Activated T-cell treated with anti-CD3 and anti-CD28 coated beads, Interleukin-2, amount 50 U/mL, for 4 hours (primary cell): ENCODE measurements around the gene BLCAP. TPM values are rescaled to one million over a fixed set of nuclear protein-coding genes. Genes with fewer than 3 reads are reported as not detected.
"Not testable (repeated sequence)": the region's sequence is repeated elsewhere in the genome, so short reads cannot be mapped to it uniquely, and the experiment has no call there.

Experiments used
- ATAC-seq, 2 donors: fragments of 200-7000 bp; cut with Tn5 transposase; one replicate each; pipeline ENCODE4 v1.10.0; 2021
- DNase-seq: peaks from one replicate; pipeline ENCODE4 v3.0.0-alpha.2; 2020
- H3K27me3 Mint-ChIP-seq: one replicate; pipeline ENCODE4 v1.8.0; 2021; ENCODE audit warnings: low read depth, mixed read lengths
- H3K36me3 Mint-ChIP-seq: one replicate; pipeline ENCODE4 v1.8.0; 2022; ENCODE audit warnings: mixed read lengths; ENCODE audit not compliant: insufficient read depth
- H3K4me1 Mint-ChIP-seq: one replicate; pipeline ENCODE4 v1.8.0; 2021; ENCODE audit warnings: low read depth, mixed read lengths
- H3K4me3 Mint-ChIP-seq: one replicate; pipeline ENCODE4 v1.8.0; 2021; ENCODE audit warnings: mild to moderate bottlenecking, moderate library complexity, mixed read lengths
- H3K9me3 Mint-ChIP-seq: one replicate; pipeline ENCODE4 v1.8.0; 2021; ENCODE audit warnings: mixed read lengths
- total RNA-seq, 3 donors: library from RNA; stranded (reverse); gene quantifications; one replicate each; pipeline ENCODE4 v1.2.1, GENCODE V29; 2021

Gene BLCAP
- total RNA-seq, 3 donors from 2014 or later: 31.8 to 37.9 (median 32.1) TPM

GRCh38 chr20:37544386-37544785, 16.7 kb upstream of the BLCAP start:
- DNase-seq (no peak), ATAC-seq (no peak)
- Mint-ChIP-seq H3K36me3 (no peaks in the 10 kb centered on the region), H3K4me1 (no peaks in the 10 kb centered on the region), H3K4me3 (no peak overlapping the region), H3K27me3 (peaks cover 2% of the 10 kb centered on the region), H3K9me3 (no peaks in the 10 kb centered on the region)

- DNase-seq: no peak
- Mint-ChIP-seq H3K4me3 (no peak overlapping the region), H3K27me3 (peaks cover 2% of the 10 kb centered on the region), H3K36me3 (no peaks in the 10 kb centered on the region), H3K4me1 (no peaks in the 10 kb centered on the region), H3K9me3 (no peaks in the 10 kb centered on the region)
- ATAC-seq: no peak
Observed at GRCh38 chr20:37543828-37544227, 16.2 kb upstream of the BLCAP start.

GRCh38 chr20:37542281-37542680, 14.6 kb upstream of the BLCAP start:
- Mint-ChIP-seq H3K9me3 (no peaks in the 10 kb centered on the region), H3K27me3 (peaks cover 5% of the 10 kb centered on the region), H3K36me3 (no peaks in the 10 kb centered on the region), H3K4me1 (no peaks in the 10 kb centered on the region), H3K4me3 (no peak overlapping the region)
- ATAC-seq (no peak), DNase-seq (no peak)

GRCh38 chr20:37541326-37541725, 13.7 kb upstream of the BLCAP start:
- Mint-ChIP-seq H3K27me3 (peaks cover 8% of the 10 kb centered on the region), H3K4me1 (no peaks in the 10 kb centered on the region), H3K9me3 (no peaks in the 10 kb centered on the region), H3K36me3 (no peaks in the 10 kb centered on the region), H3K4me3 (no peak overlapping the region)
- ATAC-seq (no peak), DNase-seq (no peak)

- not testable (repeated sequence) for H3K36me3 Mint-ChIP-seq, DNase-seq, H3K9me3 Mint-ChIP-seq, ATAC-seq, H3K27me3 Mint-ChIP-seq, H3K4me3 Mint-ChIP-seq, H3K4me1 Mint-ChIP-seq
Observed at GRCh38 chr20:37540838-37541237, 13.2 kb upstream of the BLCAP start.

- H3K4me1 Mint-ChIP-seq: no peaks in the 10 kb centered on the region
- no peak for ATAC-seq
- H3K4me3 Mint-ChIP-seq: no peak overlapping the region
- no peaks in the 10 kb centered on the region for H3K36me3 Mint-ChIP-seq
- H3K9me3 Mint-ChIP-seq: no peaks in the 10 kb centered on the region
- no peak for DNase-seq
- H3K27me3 Mint-ChIP-seq: peaks cover 8% of the 10 kb centered on the region
Observed at GRCh38 chr20:37540001-37540400, 12.3 kb upstream of the BLCAP start.

DNA sequence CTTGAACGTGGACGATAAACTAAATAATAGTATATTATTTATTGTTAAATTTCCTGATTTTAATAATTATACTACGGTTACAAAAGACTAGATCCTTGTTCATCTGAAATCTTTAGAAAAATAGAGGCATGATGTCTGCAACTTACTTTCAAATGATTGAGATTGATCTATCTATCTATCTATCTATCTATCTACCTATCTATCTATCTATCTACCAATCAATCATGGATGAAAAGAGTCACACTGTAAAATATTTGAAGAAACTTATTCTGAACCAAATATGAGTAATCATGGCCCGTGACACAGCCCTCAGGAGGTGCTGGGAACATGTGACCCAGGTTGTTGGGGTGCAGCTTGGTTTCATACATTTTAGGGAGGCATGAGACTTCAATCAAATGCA, 11.7 kb upstream of the BLCAP start:
- Mint-ChIP-seq H3K4me3 (no peak overlapping the region), H3K4me1 (peaks cover 4% of the 10 kb centered on the region), H3K9me3 (no peaks in the 10 kb centered on the region), H3K36me3 (no peaks in the 10 kb centered on the region), H3K27me3 (peaks cover 8% of the 10 kb centered on the region)
- no peak for ATAC-seq
- DNase-seq: no peak

GRCh38 chr20:37538003-37538402, 10.3 kb upstream of the BLCAP start:
- no peaks in the 10 kb centered on the region for H3K9me3 Mint-ChIP-seq
- H3K4me3 Mint-ChIP-seq: no peak overlapping the region
- ATAC-seq (no peak), DNase-seq (no peak)
- H3K36me3 Mint-ChIP-seq: no peaks in the 10 kb centered on the region
- H3K4me1 Mint-ChIP-seq: peaks cover 4% of the 10 kb centered on the region
- H3K27me3 Mint-ChIP-seq: peaks cover 8% of the 10 kb centered on the region

- no peak for DNase-seq
- no peaks in the 10 kb centered on the region for H3K36me3 Mint-ChIP-seq
- no peak overlapping the region for H3K4me3 Mint-ChIP-seq
- H3K27me3 Mint-ChIP-seq: peaks cover 8% of the 10 kb centered on the region
- peaks cover 4% of the 10 kb centered on the region for H3K4me1 Mint-ChIP-seq
- ATAC-seq: no peak
- no peaks in the 10 kb centered on the region for H3K9me3 Mint-ChIP-seq
Observed at GRCh38 chr20:37537505-37537904, 9.8 kb upstream of the BLCAP start.

DNA sequence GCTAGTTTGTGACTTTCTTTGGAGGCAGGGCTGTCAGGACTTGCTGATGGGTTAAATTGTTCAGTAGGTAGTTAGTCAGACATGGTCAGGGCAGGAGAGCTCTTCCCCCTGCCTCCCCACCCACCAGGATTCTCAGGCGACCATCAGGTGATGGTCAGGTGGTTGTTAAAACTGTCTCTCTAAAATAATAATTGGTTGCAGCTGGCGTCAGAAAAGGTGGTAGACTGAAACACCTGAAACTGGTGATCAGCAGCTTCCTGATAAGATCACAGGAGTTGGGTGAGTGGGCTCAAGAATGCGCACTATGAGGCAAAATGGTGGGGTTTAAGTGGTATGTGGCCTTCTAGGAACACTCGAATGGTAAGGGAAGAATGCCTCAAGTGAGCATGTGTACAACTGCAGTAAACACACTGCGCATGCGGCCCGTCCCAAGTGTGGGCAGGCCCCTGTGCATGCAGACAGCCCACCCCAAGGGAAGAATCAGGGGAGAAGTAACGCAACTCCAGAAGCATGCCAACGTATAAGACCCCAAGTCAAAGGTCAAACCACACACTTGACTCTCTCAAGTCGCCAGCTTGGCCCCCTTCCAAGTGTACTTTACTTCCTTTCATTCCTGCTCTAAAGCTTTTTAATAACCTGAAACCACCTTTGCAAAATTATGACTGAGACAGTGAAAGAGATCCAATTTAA, 7.9 kb upstream of the BLCAP start:
- no peaks in the 10 kb centered on the region for H3K36me3 Mint-ChIP-seq

DNA sequence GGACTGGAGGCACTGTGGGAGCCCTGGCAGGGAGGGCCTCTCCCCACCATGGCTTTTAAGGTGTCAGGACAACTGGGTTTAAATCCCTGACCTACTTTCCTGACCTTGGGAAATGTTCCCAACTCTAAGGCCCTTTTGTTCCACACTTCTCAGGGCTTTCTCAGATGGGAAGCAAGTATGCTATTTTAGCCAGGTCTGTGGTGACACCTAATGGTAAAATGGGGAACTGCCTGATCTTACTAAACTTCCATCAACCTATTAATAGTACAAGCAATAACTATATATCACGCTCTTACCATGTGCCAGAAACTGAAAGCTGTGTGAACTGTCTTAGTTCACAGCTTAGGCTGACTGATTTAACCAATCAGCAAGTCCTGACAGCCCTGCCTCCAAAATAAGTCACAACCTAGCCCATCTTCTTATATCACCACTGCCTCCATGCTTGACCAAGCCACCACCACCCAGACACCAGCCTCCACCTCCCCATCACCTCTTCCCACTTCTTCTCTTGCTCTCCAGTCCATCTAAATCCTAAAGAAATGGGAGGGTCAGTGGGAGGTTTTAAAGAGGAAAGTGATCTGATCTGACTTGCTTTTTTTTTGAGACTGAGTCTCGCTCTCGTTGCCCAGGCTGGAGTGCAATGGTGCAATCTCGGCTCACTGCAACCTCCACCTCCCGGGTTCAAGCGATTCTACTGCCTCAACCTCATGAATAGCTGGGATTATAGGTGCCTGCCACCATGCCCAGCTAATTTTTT, 6.9 kb upstream of the BLCAP start:
- peaks cover 8% of the 10 kb centered on the region for H3K27me3 Mint-ChIP-seq
- ATAC-seq: peak; percentile 98
- H3K4me1 Mint-ChIP-seq: peaks cover 4% of the 10 kb centered on the region
- H3K36me3 Mint-ChIP-seq: no peaks in the 10 kb centered on the region
- peak; percentile 36 for DNase-seq
- no peak overlapping the region for H3K4me3 Mint-ChIP-seq
- H3K9me3 Mint-ChIP-seq: no peaks in the 10 kb centered on the region

More for the DNA sequence above, 7.9 kb upstream of the BLCAP start:
- Mint-ChIP-seq H3K4me1 (peaks cover 4% of the 10 kb centered on the region), H3K27me3 (peaks cover 8% of the 10 kb centered on the region), H3K9me3 (no peaks in the 10 kb centered on the region), H3K4me3 (no peak overlapping the region)
- ATAC-seq (no peak), DNase-seq (no peak)

GRCh38 chr20:37533154-37533715, 5.6 kb upstream of the BLCAP start:
- ATAC-seq: no peak

GRCh38 chr20:37531856-37532255, 4.2 kb upstream of the BLCAP start:
- no peak for ATAC-seq
- H3K36me3 Mint-ChIP-seq: no peaks in the 10 kb centered on the region
- H3K4me1 Mint-ChIP-seq: peaks cover 14% of the 10 kb centered on the region
- DNase-seq: no peak
- no peaks in the 10 kb centered on the region for H3K9me3 Mint-ChIP-seq
- no peak overlapping the region for H3K4me3 Mint-ChIP-seq
- peaks cover 2% of the 10 kb centered on the region for H3K27me3 Mint-ChIP-seq

More at GRCh38 chr20:37533154-37533715, 5.6 kb upstream of the BLCAP start:
- no peak for DNase-seq
- Mint-ChIP-seq H3K36me3 (no peaks in the 10 kb centered on the region), H3K27me3 (peaks cover 5% of the 10 kb centered on the region), H3K9me3 (no peaks in the 10 kb centered on the region), H3K4me1 (peaks cover 11% of the 10 kb centered on the region), H3K4me3 (no peak overlapping the region)

GRCh38 chr20:37530696-37531095, 3.0 kb upstream of the BLCAP start:
- no peak overlapping the region for H3K4me3 Mint-ChIP-seq
- no peaks in the 10 kb centered on the region for H3K36me3 Mint-ChIP-seq
- H3K4me1 Mint-ChIP-seq: peaks cover 24% of the 10 kb centered on the region
- no peaks in the 10 kb centered on the region for H3K27me3 Mint-ChIP-seq
- no peaks in the 10 kb centered on the region for H3K9me3 Mint-ChIP-seq
- ATAC-seq (no peak), DNase-seq (no peak)
